ENCODE data around the gene CDH16.
"Not testable (repeated sequence)": the region's sequence is repeated elsewhere in the genome, so short reads cannot be mapped to it uniquely, and the experiment has no call there.

CDH16 gene

GRCh38 chr16:66946974-66947301 lies 28.3 kb upstream of the CDH16 start:
- DNase-seq (ENCODE audit: low spot score) = no peak

DNA sequence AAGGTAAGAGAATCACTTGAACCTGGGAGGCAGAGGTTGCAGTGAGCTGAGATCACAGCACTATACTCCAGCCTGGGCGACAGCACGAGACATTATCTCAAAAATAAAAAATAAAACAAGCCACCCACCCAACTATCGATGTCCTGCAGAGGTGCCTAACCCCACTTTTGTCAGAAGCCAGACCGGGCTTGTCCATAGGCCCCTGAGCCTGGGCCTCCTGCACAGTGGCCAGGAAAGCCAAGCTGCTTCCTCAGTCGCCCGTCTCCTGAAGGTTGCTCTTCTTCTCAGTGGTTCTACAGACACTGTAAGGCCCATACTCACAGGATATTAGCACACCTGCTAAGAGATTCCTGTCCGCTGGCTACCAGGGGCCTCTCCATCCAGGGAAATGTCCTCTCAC lies 27.9 kb upstream of the CDH16 start:
- DNase-seq (ENCODE audit: low spot score) = no peak

GRCh38 chr16:66945939-66946338 lies 27.3 kb upstream of the CDH16 start:
- no peak for DNase-seq (ENCODE audit: low spot score)

GRCh38 chr16:66944971-66945370 lies 26.3 kb upstream of the CDH16 start:
- DNase-seq (ENCODE audit: low spot score) = not testable (repeated sequence)

GRCh38 chr16:66944054-66944441 lies 25.4 kb upstream of the CDH16 start:
- no peak for DNase-seq (ENCODE audit: low spot score)

GRCh38 chr16:66943426-66944053 lies 24.9 kb upstream of the CDH16 start:
- no peak for DNase-seq (ENCODE audit: low spot score)

DNA sequence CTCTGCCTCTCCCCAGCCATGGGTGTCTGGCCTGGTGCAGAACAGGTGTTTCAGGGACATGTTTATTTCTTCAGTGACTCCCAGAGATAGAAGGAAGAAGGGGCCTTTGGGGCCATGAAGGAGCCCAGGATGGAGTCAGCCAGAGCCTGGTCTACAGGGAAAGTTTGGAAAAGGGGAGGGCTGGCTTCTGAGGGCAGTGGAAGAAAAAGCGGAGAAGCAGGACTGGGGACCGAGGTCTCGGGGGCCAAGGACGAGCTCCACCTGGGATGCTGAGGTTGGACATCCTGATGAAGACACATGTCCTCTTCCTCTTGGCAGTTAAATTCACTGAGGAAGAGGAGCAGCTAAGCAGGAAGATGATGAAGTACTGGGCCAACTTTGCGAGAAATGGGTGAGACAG lies 24.3 kb upstream of the CDH16 start:
- DNase-seq (ENCODE audit: low spot score) = no peak

DNA sequence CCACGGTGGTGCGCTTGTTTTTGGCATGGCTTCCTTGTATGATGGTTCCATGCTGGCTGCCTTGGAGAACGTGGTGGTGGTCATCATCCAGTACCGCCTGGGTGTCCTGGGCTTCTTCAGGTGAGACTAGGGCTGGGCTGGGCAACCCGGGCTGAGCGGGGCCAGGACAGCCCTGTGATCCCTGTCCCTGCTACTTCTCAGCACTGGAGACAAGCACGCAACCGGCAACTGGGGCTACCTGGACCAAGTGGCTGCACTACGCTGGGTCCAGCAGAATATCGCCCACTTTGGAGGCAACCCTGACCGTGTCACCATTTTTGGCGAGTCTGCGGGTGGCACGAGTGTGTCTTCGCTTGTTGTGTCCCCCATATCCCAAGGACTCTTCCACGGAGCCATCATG lies 21.6 kb upstream of the CDH16 start:
- DNase-seq (ENCODE audit: low spot score) = no peak

- DNase-seq (ENCODE audit: low spot score) = no peak
Measured at GRCh38 chr16:66939366-66939765, 20.7 kb upstream of the CDH16 start.

GRCh38 chr16:66937725-66938337 lies 19.1 kb upstream of the CDH16 start:
- DNase-seq (ENCODE audit: low spot score) = no peak

GRCh38 chr16:66936889-66937554 lies 18.3 kb upstream of the CDH16 start:
- DNase-seq (ENCODE audit: low spot score) = no peak

DNA sequence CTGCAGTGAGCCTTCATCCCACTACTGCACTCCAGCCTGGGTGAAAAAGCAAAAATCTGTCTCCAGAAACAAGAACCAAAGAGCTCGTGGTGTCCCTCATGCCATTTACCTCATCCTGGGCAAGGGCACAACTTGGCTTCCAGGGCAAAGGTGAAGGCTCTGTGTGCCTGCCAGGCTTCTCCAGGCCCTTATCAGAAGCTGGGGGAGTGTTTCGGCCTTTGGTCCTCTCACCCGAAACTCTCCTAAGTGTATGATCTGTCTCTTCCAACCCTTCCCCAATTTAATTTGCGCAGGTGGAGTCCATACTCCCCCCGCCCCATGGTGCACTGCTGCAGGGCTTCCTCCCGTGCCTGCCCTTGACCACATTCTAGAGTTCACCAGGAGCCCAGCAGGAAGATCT lies 17.8 kb upstream of the CDH16 start:
- no peak for DNase-seq (ENCODE audit: low spot score)

GRCh38 chr16:66935314-66936011 lies 16.8 kb upstream of the CDH16 start, which contains the start of gene CES2:
Gene CES2, plus strand, starts transcription at chr16:66935516. Its CDS starts 120 bp downstream, at chr16:66935636.
- no peak for DNase-seq (ENCODE audit: low spot score)

GRCh38 chr16:66934839-66935313 lies 16.2 kb upstream of the CDH16 start:
- not testable (repeated sequence) for DNase-seq (ENCODE audit: low spot score)

DNA sequence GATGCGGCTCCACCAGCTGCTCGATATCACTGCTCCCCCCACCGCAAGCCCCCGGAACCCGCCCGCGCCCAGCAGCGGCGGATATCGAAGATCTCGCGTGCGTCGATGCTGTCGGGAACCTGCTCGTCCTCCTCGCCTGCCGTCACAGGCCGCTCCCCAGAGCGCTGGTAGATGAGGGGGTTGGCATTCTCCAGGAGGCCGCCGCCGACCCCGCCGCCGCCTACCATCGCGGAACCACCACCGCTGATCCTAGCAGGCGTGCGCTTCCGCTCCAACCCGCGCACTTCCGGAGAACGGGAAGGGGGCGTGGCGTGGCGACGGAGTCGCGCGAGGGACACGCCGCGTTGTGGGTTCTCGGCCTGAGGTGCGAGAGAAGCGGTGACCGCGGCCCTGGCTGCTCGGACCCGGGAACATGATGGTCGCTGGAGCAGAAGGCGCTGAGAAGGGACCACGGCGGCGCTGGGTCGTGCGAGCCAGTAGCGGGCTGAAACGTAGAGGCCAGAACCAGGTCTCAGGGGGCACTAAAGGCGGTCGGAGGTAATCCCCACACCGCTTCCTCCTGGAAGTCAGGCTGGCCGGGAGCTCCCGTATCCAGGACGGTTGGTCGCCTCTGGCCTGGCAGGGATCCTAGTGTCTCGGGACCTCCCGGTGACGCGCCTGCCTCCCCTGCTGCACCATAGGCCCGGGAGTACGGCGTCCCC lies 15.6 kb upstream of the CDH16 start, which contains the start of gene CIAO2B:
Gene CIAO2B (minus strand): TSS at position 265 of the 701 bp plus-strand sequence. CDS start 38 bp downstream, at position 227.
- peak; percentile 88 for DNase-seq (ENCODE audit: low spot score)

GRCh38 chr16:66933776-66934137 lies 15.1 kb upstream of the CDH16 start:
- DNase-seq (ENCODE audit: low spot score) = peak; percentile 37

DNA sequence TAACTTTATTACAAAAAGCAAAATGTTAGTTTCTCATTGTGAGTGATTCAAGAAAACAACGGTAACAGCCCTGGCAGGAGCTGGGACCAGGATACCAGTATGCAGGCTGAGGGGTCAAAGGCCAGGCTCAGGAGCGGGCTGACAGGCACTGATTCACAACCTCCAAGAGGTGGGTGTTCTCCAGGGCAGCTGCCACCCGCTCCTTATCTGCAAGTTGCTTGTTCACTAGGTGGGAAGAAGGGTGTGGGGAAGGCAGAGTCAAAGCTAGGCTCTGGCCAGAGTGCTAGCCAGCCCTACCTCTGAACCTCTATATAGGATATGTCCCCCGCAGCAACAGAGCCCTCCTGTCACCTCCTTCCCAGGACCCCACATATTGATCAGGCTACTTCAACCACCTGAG lies 13.4 kb upstream of the CDH16 start:
- DNase-seq (ENCODE audit: low spot score) = no peak

DNA sequence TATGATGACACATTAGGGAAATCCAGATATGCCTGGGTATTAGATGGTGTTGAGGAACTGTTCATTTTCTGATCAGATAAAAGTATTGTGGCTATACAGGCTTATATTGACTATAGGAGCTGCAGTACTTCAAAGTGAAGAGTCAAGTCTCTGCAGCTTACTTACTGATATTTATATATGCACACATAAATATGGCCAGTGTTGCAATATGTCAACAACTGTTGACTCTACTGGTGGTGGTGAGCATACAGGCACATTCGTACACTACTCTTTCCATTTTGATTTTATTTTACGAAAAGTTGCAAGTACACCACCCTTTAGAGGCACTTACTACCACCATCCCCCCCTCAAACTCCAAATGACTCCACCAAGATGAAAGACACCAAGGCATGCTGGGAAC lies 13.0 kb upstream of the CDH16 start:
- no peak for DNase-seq (ENCODE audit: low spot score)

DNA sequence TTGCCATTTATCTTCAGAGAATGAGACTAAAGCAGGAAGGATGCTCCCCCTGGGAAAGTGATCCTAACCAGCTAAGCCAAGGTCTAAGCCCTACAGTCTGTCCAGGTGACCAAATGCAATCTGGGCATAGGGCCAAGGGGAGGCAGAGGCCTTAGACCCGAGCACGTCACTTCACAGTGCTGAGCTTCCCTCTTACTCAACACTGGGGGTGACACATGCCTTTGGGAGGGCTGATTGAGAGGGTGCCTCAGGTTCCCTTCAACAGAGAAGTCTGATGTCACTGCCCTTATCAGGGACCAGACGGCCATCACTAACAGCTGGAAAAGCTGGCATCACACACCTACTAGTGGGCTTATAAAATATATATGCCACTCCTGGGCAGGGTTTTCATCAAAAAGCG lies 11.5 kb upstream of the CDH16 start:
- no peak for DNase-seq (ENCODE audit: low spot score)

GRCh38 chr16:66928702-66929388 lies 10.2 kb upstream of the CDH16 start:
- DNase-seq (ENCODE audit: low spot score) = peak; percentile 39

DNA sequence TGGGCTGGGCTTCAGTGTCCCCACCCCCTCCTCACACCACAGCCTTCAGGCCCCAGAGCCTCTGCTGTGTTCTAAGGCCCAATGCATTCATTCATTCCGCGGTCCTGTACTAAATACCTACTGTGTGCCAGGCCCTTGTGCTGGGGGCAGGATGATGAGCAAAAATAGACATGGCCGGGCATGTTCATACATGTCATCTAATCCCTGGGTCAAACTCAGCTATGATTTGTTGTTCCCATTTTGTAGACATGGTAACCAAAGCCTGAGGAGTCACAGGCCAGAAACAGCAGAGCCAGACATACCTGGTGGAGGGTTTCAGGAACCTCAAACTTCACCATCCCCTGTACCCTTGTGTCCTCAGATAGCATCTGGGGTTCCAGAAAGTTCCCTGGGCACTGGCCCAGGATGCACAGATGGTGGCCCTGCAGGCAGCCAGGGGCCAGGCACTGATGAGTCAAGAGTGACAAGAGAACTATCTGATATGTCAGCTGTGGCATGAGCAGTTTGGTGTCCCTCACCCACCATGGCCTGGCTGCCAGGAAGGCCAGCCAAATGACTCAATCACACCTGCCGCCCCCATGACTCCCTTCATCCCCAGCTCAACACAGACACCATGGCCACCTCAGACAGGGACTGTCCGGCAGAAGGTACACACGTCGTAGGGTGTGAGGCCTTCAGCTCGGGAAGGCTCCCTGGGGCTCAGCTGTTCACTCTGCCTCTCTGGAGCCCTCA lies 9.4 kb upstream of the CDH16 start:
- DNase-seq (ENCODE audit: low spot score) = no peak

All from activated CD4-positive, alpha-beta T cell treated with anti-CD3 and anti-CD28 coated beads, Interleukin-2, Interleukin-4, amounts not matched to agents 100 ng/mL and 50 ng/mL, durations not matched to agents 16 hours and 8 hours (primary cell).